A549 treated with CpdA at 1 μM for 4 hours (cell line): ENCODE results near the gene MYBBP1A. TPM values are rescaled to one million over a fixed set of nuclear protein-coding genes. Genes with fewer than 3 reads are reported as not detected.

Experiments
- total RNA-seq: library from RNA; stranded (reverse); fragments of 200-300 nt; extraction: Qiagen RNA extraction; gene quantifications from 5 replicates; pipeline ENCODE4 v1.2.3, GENCODE V29; 2022; ENCODE audit warnings: low read depth

Gene MYBBP1A
- 102 to 120 TPM (median 113 TPM) in 5 replicates for total RNA-seq

GRCh38 chr17:4554997-4555799, at the start of gene MYBBP1A:
TSS of gene MYBBP1A (minus strand) at chr17:4555384. CDS start at chr17:4555324, 60 bp downstream.

GRCh38 chr17:4584101-4584916, 29.1 kb upstream of the MYBBP1A start, which contains the start of gene SMTNL2:
TSS of gene SMTNL2 (plus strand) at chr17:4584529. CDS start at chr17:4584606, 77 bp downstream.

GRCh38 chr17:4560421-4560820, 5.2 kb upstream of the MYBBP1A start, which contains the start of gene GGT6:
TSS of gene GGT6 (minus strand) at chr17:4560577. CDS start at chr17:4560521, 56 bp downstream.

GRCh38 chr17:4498461-4499397, 56.5 kb downstream of the MYBBP1A start, which contains the start of gene SPNS2:
TSS of gene SPNS2 (plus strand) at chr17:4498881. CDS start at chr17:4499048, 167 bp downstream.

Other genes starting within 250 kb of the MYBBP1A start
- gene UBE2G1, start 188.7 kb downstream of the MYBBP1A start, total RNA-seq, result 73.1 to 95.8 TPM (median 92.1 TPM) in 5 replicates
- gene SPNS3, start 121.4 kb downstream of the MYBBP1A start, total RNA-seq, result 0.05 TPM in 1 of 5 replicates, not detected in the others
- 7.3 to 13.9 TPM (median 10.7 TPM) in 5 replicates for gene SPNS2, start 56.5 kb downstream of the MYBBP1A start, total RNA-seq
- not detected in 5 replicates for gene GGT6, start 5.2 kb upstream of the MYBBP1A start, total RNA-seq
- gene SMTNL2, start 29.1 kb upstream of the MYBBP1A start, total RNA-seq, result 0.12 to 0.99 TPM (median 0.31 TPM) in 5 replicates
- gene ALOX15, start 86.3 kb upstream of the MYBBP1A start, total RNA-seq, result 0.11 to 0.30 TPM (median 0.28 TPM) in 3 of 5 replicates, not detected in the others
- 69.8 to 79.6 TPM (median 75.3 TPM) in 5 replicates for gene PELP1, start 148.8 kb upstream of the MYBBP1A start, total RNA-seq
- gene ARRB2, start 155.2 kb upstream of the MYBBP1A start, total RNA-seq, result 52.6 to 70.1 TPM (median 59.6 TPM) in 5 replicates
- 42.2 to 45.1 TPM (median 43.9 TPM) in 5 replicates for gene MED11, start 176.0 kb upstream of the MYBBP1A start, total RNA-seq
- gene ZMYND15, start 184.4 kb upstream of the MYBBP1A start, total RNA-seq, result 0.28 to 1.0 TPM (median 0.46 TPM) in 5 replicates
- 16.1 to 21.4 TPM (median 18.9 TPM) in 5 replicates for gene CXCL16, start 184.5 kb upstream of the MYBBP1A start, total RNA-seq
- 0.48 to 0.91 TPM (median 0.65 TPM) in 5 replicates for gene TM4SF5, start 216.5 kb upstream of the MYBBP1A start, total RNA-seq
- gene VMO1, start 231.0 kb upstream of the MYBBP1A start, total RNA-seq, result 0.79 to 2.0 TPM (median 1.4 TPM) in 5 replicates
- not detected in 5 replicates for gene GLTPD2, start 233.6 kb upstream of the MYBBP1A start, total RNA-seq
- gene PSMB6, start 240.8 kb upstream of the MYBBP1A start, total RNA-seq, result 459 to 524 TPM (median 508 TPM) in 5 replicates